Measurements from ENCODE around the gene KRTAP5-1.

DNA sequence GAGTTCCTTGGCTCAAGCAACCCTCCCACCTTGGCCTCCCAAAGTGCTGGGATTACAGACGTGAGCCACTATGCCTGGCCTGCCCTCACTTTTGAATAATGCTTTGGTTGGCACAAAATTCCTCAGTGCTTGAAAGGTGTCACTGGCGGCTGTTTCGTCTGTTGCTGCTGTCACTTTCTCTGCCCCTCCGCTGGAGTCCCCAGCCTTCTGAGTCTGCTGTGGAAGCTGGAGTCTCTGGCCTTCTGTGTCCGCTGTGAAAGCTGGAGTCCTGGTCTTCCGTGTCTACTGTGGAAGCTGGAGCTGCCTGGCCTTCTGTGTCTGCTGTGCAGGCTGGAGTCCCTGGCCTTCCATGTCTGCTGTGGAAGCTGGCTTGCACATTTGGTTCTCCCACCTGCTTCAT is 4.9 kb upstream of the KRTAP5-1 start:
- no peak for TF ChIP-seq POLR2A (IDR thresholded peaks at IDR 0.05)
- TF ChIP-seq, protein P1, sequence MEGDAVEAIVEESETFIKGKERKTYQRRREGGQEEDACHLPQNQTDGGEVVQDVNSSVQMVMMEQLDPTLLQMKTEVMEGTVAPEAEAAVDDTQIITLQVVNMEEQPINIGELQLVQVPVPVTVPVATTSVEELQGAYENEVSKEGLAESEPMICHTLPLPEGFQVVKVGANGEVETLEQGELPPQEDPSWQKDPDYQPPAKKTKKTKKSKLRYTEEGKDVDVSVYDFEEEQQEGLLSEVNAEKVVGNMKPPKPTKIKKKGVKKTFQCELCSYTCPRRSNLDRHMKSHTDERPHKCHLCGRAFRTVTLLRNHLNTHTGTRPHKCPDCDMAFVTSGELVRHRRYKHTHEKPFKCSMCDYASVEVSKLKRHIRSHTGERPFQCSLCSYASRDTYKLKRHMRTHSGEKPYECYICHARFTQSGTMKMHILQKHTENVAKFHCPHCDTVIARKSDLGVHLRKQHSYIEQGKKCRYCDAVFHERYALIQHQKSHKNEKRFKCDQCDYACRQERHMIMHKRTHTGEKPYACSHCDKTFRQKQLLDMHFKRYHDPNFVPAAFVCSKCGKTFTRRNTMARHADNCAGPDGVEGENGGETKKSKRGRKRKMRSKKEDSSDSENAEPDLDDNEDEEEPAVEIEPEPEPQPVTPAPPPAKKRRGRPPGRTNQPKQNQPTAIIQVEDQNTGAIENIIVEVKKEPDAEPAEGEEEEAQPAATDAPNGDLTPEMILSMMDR (IDR thresholded peaks at IDR 0.05) = no peak

Measured in Peyer's patch (tissue), 4 donors.